HFFc6 (cell line): ENCODE data around the gene RABGAP1L. TPM values are rescaled to one million over a fixed set of nuclear protein-coding genes. Genes with fewer than 3 reads are reported as not detected.

Source experiments
- DNase-seq: peaks from one replicate; pipeline ENCODE4 v3.0.0-alpha.2; 2018
- H3K27ac Mint-ChIP-seq: 2 replicates; pipeline ENCODE4 v1.8.0; 2020; ENCODE audit warnings: mild to moderate bottlenecking, mixed read lengths
- H3K27me3 Mint-ChIP-seq: 2 replicates; pipeline ENCODE4 v1.8.0; 2021; ENCODE audit warnings: mild to moderate bottlenecking, moderate library complexity, mixed read lengths; ENCODE audit not compliant: insufficient read depth
- H3K36me3 Mint-ChIP-seq: 2 replicates; pipeline ENCODE4 v1.8.0; 2021; ENCODE audit warnings: low read depth, mixed read lengths
- H3K4me1 Mint-ChIP-seq: 2 replicates; pipeline ENCODE4 v1.8.0; 2020; ENCODE audit warnings: low read depth, mixed read lengths
- H3K4me3 Mint-ChIP-seq: 2 replicates; pipeline ENCODE4 v1.8.0; 2020; ENCODE audit warnings: mild to moderate bottlenecking, moderate library complexity, mixed read lengths
- H3K9me3 Mint-ChIP-seq: 2 replicates; pipeline ENCODE4 v1.8.0; 2020; ENCODE audit warnings: mild to moderate bottlenecking, mixed read lengths
- CTCF ChIP-seq: fragments of 200-600 bp; sonication (generic); IDR thresholded peaks from 2 replicates; pipeline ENCODE4 v1.5.0; 2021; ENCODE audit warnings: antibody characterized with exemption, mild to moderate bottlenecking
- total RNA-seq, 6 experiments: library from RNA; stranded (reverse); fragmentation: NEBNext Ultra II Directional; extraction: Animal tissue kit (Norgen Biotek cat#: 25700); gene quantifications; 2 replicates in 1 of 6; 3 replicates in 5 of 6; pipeline ENCODE4 v1.2.3, GENCODE V29; 2021

RABGAP1L gene
- total RNA-seq, 6 experiments from 2014 or later = 14.5 to 16.9 (median 16.0) TPM

- no peak overlapping the region for H3K4me3 Mint-ChIP-seq
- peaks cover 2% of the 10 kb centered on the region; the same call in 1 of the 2 replicates for H3K27me3 Mint-ChIP-seq
- no peak for TF ChIP-seq CTCF
- peaks cover 7% of the 10 kb centered on the region for H3K4me1 Mint-ChIP-seq
- no peak for DNase-seq
- H3K36me3 Mint-ChIP-seq = no peaks in the 10 kb centered on the region
- H3K9me3 Mint-ChIP-seq = no peaks in the 10 kb centered on the region
- no peak overlapping the region for H3K27ac Mint-ChIP-seq
Observed at GRCh38 chr1:174777262-174777661, 617.9 kb downstream of the RABGAP1L start.

- no peak for TF ChIP-seq CTCF
- H3K9me3 Mint-ChIP-seq = no peaks in the 10 kb centered on the region
- no peak overlapping the region for H3K27ac Mint-ChIP-seq
- no peaks in the 10 kb centered on the region; the same call in 1 of the 2 replicates for H3K36me3 Mint-ChIP-seq
- peaks cover 44% of the 10 kb centered on the region for H3K4me1 Mint-ChIP-seq
- DNase-seq = no peak
- no peak overlapping the region for H3K4me3 Mint-ChIP-seq
- peaks cover 3% of the 10 kb centered on the region for H3K27me3 Mint-ChIP-seq
Observed at GRCh38 chr1:174785510-174785909, 626.2 kb downstream of the RABGAP1L start.

- H3K4me1 Mint-ChIP-seq = peaks cover 44% of the 10 kb centered on the region
- no peaks in the 10 kb centered on the region; the same call in 1 of the 2 replicates for H3K36me3 Mint-ChIP-seq
- H3K9me3 Mint-ChIP-seq = no peaks in the 10 kb centered on the region
- H3K27me3 Mint-ChIP-seq = peaks cover 3% of the 10 kb centered on the region
- no peak overlapping the region for H3K4me3 Mint-ChIP-seq
- no peak overlapping the region for H3K27ac Mint-ChIP-seq
- no peak for DNase-seq
- no peak for TF ChIP-seq CTCF
Observed at GRCh38 chr1:174786358-174786757, 627.0 kb downstream of the RABGAP1L start.

DNA sequence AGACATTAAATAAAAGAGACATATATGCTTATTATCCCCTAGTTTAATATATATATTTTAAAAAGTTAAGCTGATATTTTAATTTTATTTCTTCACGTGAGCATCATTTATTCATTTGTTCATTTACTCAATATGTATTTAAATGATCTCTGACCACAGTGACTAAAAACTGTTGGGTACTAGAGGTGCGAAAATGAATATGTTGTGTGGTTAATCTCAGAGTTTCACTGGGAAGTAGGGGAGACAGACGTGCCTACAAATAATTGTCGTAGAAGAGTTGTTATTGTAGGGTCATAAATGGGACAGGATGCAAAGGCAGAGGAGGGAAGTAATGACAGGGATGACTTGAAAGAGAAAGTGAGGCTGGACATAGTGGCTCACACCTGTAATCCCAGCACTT, 627.4 kb downstream of the RABGAP1L start:
- Mint-ChIP-seq H3K9me3 (no peaks in the 10 kb centered on the region), H3K36me3 (no peaks in the 10 kb centered on the region; the same call in 1 of the 2 replicates)

DNA sequence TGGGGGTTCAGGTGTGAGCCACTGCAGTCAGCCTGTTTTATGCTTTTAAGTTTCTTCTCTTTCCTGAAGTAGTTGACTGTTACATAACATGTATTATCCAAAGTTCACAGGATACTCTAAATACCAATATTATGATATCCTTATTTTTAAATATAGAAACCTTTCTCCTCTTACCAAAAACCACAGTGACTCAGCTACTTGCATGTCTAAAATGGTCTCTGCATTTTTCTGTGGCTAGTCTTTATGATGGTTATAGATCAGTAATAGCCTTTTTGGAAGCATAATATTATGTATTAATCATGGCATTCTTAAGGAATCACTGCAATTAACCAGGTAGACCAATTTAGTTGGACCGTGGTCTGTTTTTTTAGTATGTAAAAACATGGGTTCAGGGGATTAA, 629.7 kb downstream of the RABGAP1L start:
- no peak for TF ChIP-seq CTCF
- Mint-ChIP-seq H3K27me3 (peaks cover 3% of the 10 kb centered on the region), H3K36me3 (no peaks in the 10 kb centered on the region; the same call in 1 of the 2 replicates), H3K27ac (peak overlapping the region; percentile 91), H3K4me1 (peaks cover 57% of the 10 kb centered on the region), H3K4me3 (peak overlapping the region; percentile 52), H3K9me3 (no peaks in the 10 kb centered on the region)
- peak; percentile 88 for DNase-seq

More for the DNA sequence above, 627.4 kb downstream of the RABGAP1L start:
- no peak overlapping the region for H3K4me3 Mint-ChIP-seq
- no peak for TF ChIP-seq CTCF
- H3K27ac Mint-ChIP-seq = no peak overlapping the region
- H3K4me1 Mint-ChIP-seq = peaks cover 48% of the 10 kb centered on the region
- no peak for DNase-seq
- H3K27me3 Mint-ChIP-seq = peaks cover 2% of the 10 kb centered on the region

DNA sequence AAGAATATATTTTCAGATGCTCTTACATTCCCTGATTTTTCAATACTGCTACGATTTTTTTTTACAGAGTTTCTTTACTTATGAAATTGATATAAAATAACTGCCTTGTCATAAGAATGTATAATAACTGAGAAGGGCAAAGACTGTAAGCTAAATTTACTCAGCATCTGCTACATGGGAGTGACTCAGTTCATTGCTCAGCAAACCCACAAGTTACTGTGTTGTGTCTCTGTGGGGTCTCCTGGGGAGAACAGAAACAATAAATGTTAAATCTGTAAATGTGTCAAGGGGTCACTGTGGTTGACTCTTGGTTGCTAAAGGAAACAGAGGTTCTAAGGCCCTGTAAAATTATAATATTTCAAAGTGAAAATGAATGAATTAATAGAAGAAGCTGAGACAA, 630.1 kb downstream of the RABGAP1L start:
- TF ChIP-seq CTCF = no peak
- Mint-ChIP-seq H3K9me3 (no peaks in the 10 kb centered on the region), H3K4me1 (peaks cover 57% of the 10 kb centered on the region), H3K36me3 (no peaks in the 10 kb centered on the region; the same call in 1 of the 2 replicates), H3K27ac (peak overlapping the region; percentile 91), H3K27me3 (peaks cover 3% of the 10 kb centered on the region), H3K4me3 (peak overlapping the region; percentile 52)
- peak; percentile 71 for DNase-seq
